Cardiac muscle cell (in vitro differentiated cells and primary cell): ENCODE measurements around the gene INPP5E. TPM values are rescaled to one million over a fixed set of nuclear protein-coding genes. Genes with fewer than 3 reads are reported as not detected.

ENCODE experiments used
- DNase-seq, 2 donors: peaks; one replicate each; pipeline versions ENCODE4 v3.0.0 to v3.0.0-alpha.2; 2010 to 2017; ENCODE audit warnings: low read depth in 1 of 2, low spot score in 1 of 2
- H3K27ac ChIP-seq: fragments of 200-600 bp; sonication (generic); 2 replicates; pipeline ENCODE4 v1.5.1; 2016
- H3K27me3 ChIP-seq: fragments of 200-600 bp; sonication (generic); 2 replicates; pipeline ENCODE4 v1.6.0; 2016; ENCODE audit warnings: control low read depth
- H3K36me3 ChIP-seq: fragments of 200-600 bp; sonication (generic); 2 replicates; pipeline ENCODE4 v1.5.1; 2016; ENCODE audit warnings: control low read depth
- H3K4me1 ChIP-seq: fragments of 200-600 bp; sonication (generic); 2 replicates; pipeline ENCODE4 v1.8.1; 2017; ENCODE audit warnings: low read depth, mild to moderate bottlenecking, mixed run types
- H3K4me3 ChIP-seq: fragments of 200-600 bp; sonication (generic); 2 replicates; pipeline ENCODE4 v1.5.1; 2016; ENCODE audit warnings: mild to moderate bottlenecking
- H3K9me3 ChIP-seq: fragments of 200-600 bp; sonication (generic); 2 replicates; pipeline ENCODE4 v1.5.1; 2017; ENCODE audit warnings: low read depth, mild to moderate bottlenecking, control low read depth
- CTCF ChIP-seq: IDR thresholded peaks from 2 replicates; pipeline ENCODE4 v1.5.1; 2012; ENCODE audit warnings: low read depth, mild to moderate bottlenecking, low read length
- polyA plus RNA-seq: library from polyadenylated mRNA; unstranded; fragments of >200 nt; fragmentation: Nextera tagmentation; extraction: Ambion mirVana; gene quantifications from 2 replicates; pipeline ENCODE4 v1.2.1, GENCODE V29; 2016
- total RNA-seq: library from RNA; depleted of rRNA; stranded (reverse); fragments of >200 nt; gene quantifications from 2 replicates; pipeline ENCODE4 v1.2.3, GENCODE V29; 2016

Gene INPP5E
- total and polyA plus RNA-seq, 2 experiments from 2014 or later: 14.9 to 26.8 TPM

- H3K36me3 ChIP-seq: no peaks in the 10 kb centered on the region
- H3K4me1 ChIP-seq: peaks cover 11% of the 10 kb centered on the region
- TF ChIP-seq CTCF: peak; percentile 83
- peak; percentile 84 for DNase-seq
- no peak overlapping the region for H3K27ac ChIP-seq
- H3K4me3 ChIP-seq: no peak overlapping the region
- no peaks in the 10 kb centered on the region for H3K27me3 ChIP-seq
- H3K9me3 ChIP-seq: no peaks in the 10 kb centered on the region
Measured at GRCh38 chr9:136485049-136486045, 45.7 kb upstream of the INPP5E start.

DNA sequence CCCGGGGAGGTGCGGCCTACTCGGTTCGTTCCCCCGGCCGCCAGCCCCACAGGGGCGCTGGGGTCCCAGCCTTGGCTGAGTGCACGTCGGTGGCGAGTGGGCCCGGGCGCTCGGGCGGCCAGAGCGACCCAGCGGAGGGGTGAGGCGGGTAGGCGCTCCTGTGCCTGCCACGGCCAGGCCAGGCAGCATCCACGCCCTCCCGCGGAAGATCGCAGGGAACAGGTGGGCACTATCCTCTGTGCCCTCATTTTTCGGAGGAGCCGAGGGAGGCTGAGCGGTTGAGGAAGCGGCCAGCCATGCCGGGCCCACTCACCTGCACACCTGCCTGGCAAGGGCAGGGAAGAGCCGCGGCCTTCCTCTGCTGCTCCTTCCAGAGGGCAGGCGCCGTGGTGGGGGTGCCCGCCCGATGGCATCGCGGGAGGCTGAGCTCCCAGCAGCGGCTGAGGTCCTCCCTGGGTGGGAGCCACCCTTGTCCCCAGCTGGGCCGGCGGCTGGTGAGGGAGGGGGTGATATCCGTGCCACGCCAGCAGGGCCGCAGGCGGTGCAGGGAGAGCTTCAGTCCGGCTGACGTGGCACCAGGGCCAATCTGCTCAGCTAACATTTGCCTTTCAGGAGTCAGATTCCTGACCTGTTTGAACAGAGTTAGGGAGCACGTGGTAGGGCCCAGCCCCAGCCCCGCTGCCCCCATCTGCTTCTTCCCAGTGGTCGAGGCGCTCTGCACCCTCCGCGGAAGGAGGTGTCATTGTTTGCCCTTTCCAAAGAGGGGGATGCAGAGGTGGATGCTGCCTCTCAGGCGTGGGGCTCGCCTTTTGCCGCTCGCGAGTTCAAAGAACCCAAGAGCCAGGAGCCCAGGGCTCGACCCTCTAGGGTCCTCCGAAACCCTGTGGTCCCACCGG is 44.8 kb upstream of the INPP5E start:
- H3K27ac ChIP-seq: peak overlapping the region; percentile 99
- no peak for TF ChIP-seq CTCF
- H3K9me3 ChIP-seq: no peaks in the 10 kb centered on the region
- H3K27me3 ChIP-seq: no peaks in the 10 kb centered on the region
- peaks cover 11% of the 10 kb centered on the region for H3K4me1 ChIP-seq
- no peak for DNase-seq
- H3K36me3 ChIP-seq: no peaks in the 10 kb centered on the region
- peak overlapping the region; percentile 35 for H3K4me3 ChIP-seq

GRCh38 chr9:136483589-136484152 is 44.0 kb upstream of the INPP5E start:
- Histone ChIP-seq H3K27me3 (no peaks in the 10 kb centered on the region), H3K4me1 (peaks cover 11% of the 10 kb centered on the region), H3K4me3 (peak overlapping the region; percentile 35), H3K36me3 (no peaks in the 10 kb centered on the region), H3K27ac (peak overlapping the region; percentile 99), H3K9me3 (no peaks in the 10 kb centered on the region)
- TF ChIP-seq CTCF: no peak
- DNase-seq: peak; percentile 89 to 96

GRCh38 chr9:136482793-136483588 is 43.3 kb upstream of the INPP5E start, which contains the start of gene SEC16A:
Gene SEC16A, minus strand, starts transcription at chr9:136483040. Its CDS starts 5,425 bp downstream, at chr9:136477615.
- H3K9me3 ChIP-seq: no peaks in the 10 kb centered on the region
- peak; percentile 99 for DNase-seq
- H3K27me3 ChIP-seq: no peaks in the 10 kb centered on the region
- H3K4me1 ChIP-seq: peaks cover 11% of the 10 kb centered on the region
- peak within 1 kb of the TSS; percentile 92 for H3K4me3 ChIP-seq
- no peak for TF ChIP-seq CTCF
- no peaks in the 10 kb centered on the region for H3K36me3 ChIP-seq
- H3K27ac ChIP-seq: peak within 1 kb of the TSS; percentile 99
